ENCODE results near the gene CHMP1B.

The CHMP1B gene

GRCh38 chr18:11810379-11810778 lies 40.8 kb upstream of the CHMP1B start:
- H3K27ac ChIP-seq, result no peak overlapping the region
- TF ChIP-seq ZFX (IDR thresholded peaks at IDR 0.05) (no peak), CTCF (conservative IDR thresholded peaks at IDR 0.05) (no peak)

GRCh38 chr18:11811009-11811408 lies 40.2 kb upstream of the CHMP1B start:
- H3K27ac ChIP-seq, result no peak overlapping the region
- TF ChIP-seq ZFX (IDR thresholded peaks at IDR 0.05), result no peak
- TF ChIP-seq CTCF (conservative IDR thresholded peaks at IDR 0.05), result no peak

- TF ChIP-seq ZFX (IDR thresholded peaks at IDR 0.05), result no peak
- no peak for TF ChIP-seq CTCF (conservative IDR thresholded peaks at IDR 0.05)
- no peak overlapping the region for H3K27ac ChIP-seq
Measured at GRCh38 chr18:11817229-11817628, 34.0 kb upstream of the CHMP1B start.

- H3K27ac ChIP-seq, result no peak overlapping the region
- TF ChIP-seq CTCF (conservative IDR thresholded peaks at IDR 0.05), result no peak
Measured at GRCh38 chr18:11818486-11819203, 32.6 kb upstream of the CHMP1B start.

- no peak overlapping the region for H3K27ac ChIP-seq
- TF ChIP-seq CTCF (conservative IDR thresholded peaks at IDR 0.05) (no peak), ZFX (IDR thresholded peaks at IDR 0.05) (no peak)
Measured at GRCh38 chr18:11819938-11820337, 31.3 kb upstream of the CHMP1B start.

GRCh38 chr18:11820697-11821096 lies 30.5 kb upstream of the CHMP1B start:
- TF ChIP-seq ZFX (IDR thresholded peaks at IDR 0.05) (no peak), CTCF (conservative IDR thresholded peaks at IDR 0.05) (no peak)
- H3K27ac ChIP-seq, result no peak overlapping the region

GRCh38 chr18:11821208-11821607 lies 30.0 kb upstream of the CHMP1B start:
- H3K27ac ChIP-seq, result no peak overlapping the region
- TF ChIP-seq CTCF (conservative IDR thresholded peaks at IDR 0.05) (no peak), ZFX (IDR thresholded peaks at IDR 0.05) (no peak)
